ENCODE measurements around the gene SEC24D. TPM values are rescaled to one million over a fixed set of nuclear protein-coding genes. Genes with fewer than 3 reads are reported as not detected.
A peak's percentile ranks its signal among the peaks of the same experiment; 100 is the strongest.

The SEC24D gene
- total RNA-seq, 4 donors from 2014 or later: 9.7 to 37.9 (median 17.0) TPM

- TF ChIP-seq CTCF (IDR thresholded peaks at IDR 0.05) (no peak), EP300 (IDR thresholded peaks at IDR 0.05; ENCODE audit: low read depth) (no peak), POLR2A (IDR thresholded peaks at IDR 0.05) (no peak), POLR2AphosphoS5 (IDR thresholded peaks at IDR 0.05) (no peak)
- no peaks in the 10 kb centered on the region for H3K27me3 ChIP-seq
- no peak overlapping the region for H3K4me3 ChIP-seq
- DNase-seq: no peak
- 76% methylated on average over 3 of the region's 3 CpGs; no CpG with 5 or more reads in 1 of the 2 donors for WGBS, 2 donors (ENCODE audit: low coverage in 1 of 2)
- peaks cover 0 to 54% (median 11%) of the 10 kb centered on the region in 4 donors for H3K36me3 ChIP-seq
- intact Hi-C loops (cut with DNase I; ENCODE audit: low total_unique reads) (no loop called here), in situ Hi-C loops (cut with MboI; ENCODE audit: low pct_ligation_motif_present in 1 of 4, low pct_unique_long_range_greater_than_20kb in 1 of 4, low sequenced_read_pairs in 3 of 4) (no loop called here)
- peak overlapping the region in 2 of 4 donors; percentile 9 to 27 for H3K27ac ChIP-seq
- H3K9me3 ChIP-seq: no peaks in the 10 kb centered on the region
- H3K4me1 ChIP-seq: no peaks in the 10 kb centered on the region
Observed at GRCh38 chr4:118811832-118812231, 24.1 kb downstream of the SEC24D start.

GRCh38 chr4:118810991-118811764 lies 24.7 kb downstream of the SEC24D start:
- H3K36me3 ChIP-seq: peaks cover 0 to 54% (median 11%) of the 10 kb centered on the region in 4 donors

GRCh38 chr4:118807659-118808058 lies 28.3 kb downstream of the SEC24D start:
- TF ChIP-seq POLR2A (IDR thresholded peaks at IDR 0.05) (no peak), POLR2AphosphoS5 (IDR thresholded peaks at IDR 0.05) (no peak), CTCF (IDR thresholded peaks at IDR 0.05) (no peak), EP300 (IDR thresholded peaks at IDR 0.05; ENCODE audit: low read depth) (no peak)
- no peaks in the 10 kb centered on the region for H3K9me3 ChIP-seq
- no peak overlapping the region for H3K27ac ChIP-seq

More at GRCh38 chr4:118810991-118811764, 24.7 kb downstream of the SEC24D start:
- no peak for TF ChIP-seq CTCF (IDR thresholded peaks at IDR 0.05)
- TF ChIP-seq POLR2AphosphoS5 (IDR thresholded peaks at IDR 0.05): peak in 1 of 3 donors; percentile 10
- DNase-seq: no peak
- intact Hi-C loops (cut with DNase I; ENCODE audit: low total_unique reads) (no loop called here), in situ Hi-C loops (cut with MboI; ENCODE audit: low pct_ligation_motif_present in 1 of 4, low pct_unique_long_range_greater_than_20kb in 1 of 4, low sequenced_read_pairs in 3 of 4) (no loop called here)
- 77 to 84% methylated on average over 3 of the region's 3 CpGs for WGBS, 2 donors (ENCODE audit: low coverage in 1 of 2)
- Histone ChIP-seq H3K4me3 (no peak overlapping the region), H3K4me1 (no peaks in the 10 kb centered on the region), H3K27ac (peak overlapping the region; percentile 3 to 29 (median 21)), H3K9me3 (no peaks in the 10 kb centered on the region), H3K27me3 (no peaks in the 10 kb centered on the region)

GRCh38 chr4:118803253-118803652 lies 32.7 kb downstream of the SEC24D start:
- WGBS, 2 donors (ENCODE audit: low coverage in 1 of 2): 83 to 100% methylated on average over 1 of the region's 1 CpG
- Histone ChIP-seq H3K9me3 (no peaks in the 10 kb centered on the region), H3K4me1 (no peaks in the 10 kb centered on the region), H3K27ac (no peak overlapping the region), H3K36me3 (peaks cover 0 to 12% (median 3%) of the 10 kb centered on the region in 4 donors), H3K4me3 (no peak overlapping the region), H3K27me3 (no peaks in the 10 kb centered on the region)
- in situ Hi-C loops (cut with MboI; ENCODE audit: low pct_ligation_motif_present in 1 of 4, low pct_unique_long_range_greater_than_20kb in 1 of 4, low sequenced_read_pairs in 3 of 4) (no loop called here), intact Hi-C loops (cut with DNase I; ENCODE audit: low total_unique reads) (no loop called here)
- TF ChIP-seq EP300 (IDR thresholded peaks at IDR 0.05; ENCODE audit: low read depth) (no peak), POLR2AphosphoS5 (IDR thresholded peaks at IDR 0.05) (no peak), CTCF (IDR thresholded peaks at IDR 0.05) (no peak), POLR2A (IDR thresholded peaks at IDR 0.05) (no peak)
- no peak for DNase-seq

More at GRCh38 chr4:118807659-118808058, 28.3 kb downstream of the SEC24D start:
- H3K36me3 ChIP-seq: peaks cover 0 to 28% (median 4%) of the 10 kb centered on the region in 4 donors
- no peaks in the 10 kb centered on the region for H3K27me3 ChIP-seq
- no peak overlapping the region for H3K4me3 ChIP-seq
- in situ Hi-C loops (cut with MboI; ENCODE audit: low pct_ligation_motif_present in 1 of 4, low pct_unique_long_range_greater_than_20kb in 1 of 4, low sequenced_read_pairs in 3 of 4): no loop called here
- WGBS, 2 donors (ENCODE audit: low coverage in 1 of 2): 97 to 100% methylated on average over 2 of the region's 2 CpGs
- no peaks in the 10 kb centered on the region for H3K4me1 ChIP-seq
- intact Hi-C loops (cut with DNase I; ENCODE audit: low total_unique reads): no loop called here
- DNase-seq: no peak

Data from transverse colon (tissue), 4 donors.